HG03175 (cell line): ENCODE data around the gene DYNC1I2.
A peak's percentile ranks its signal among the peaks of the same experiment; 100 is the strongest.

ENCODE experiments used
- ATAC-seq: cut with Tn5 transposase; IDR thresholded peaks from one replicate; pipeline ENCODE4 v1.9.1; 2021; ENCODE audit warnings: mild to moderate bottlenecking, moderate library complexity; ENCODE audit not compliant: unreplicated experiment

Gene DYNC1I2

DNA sequence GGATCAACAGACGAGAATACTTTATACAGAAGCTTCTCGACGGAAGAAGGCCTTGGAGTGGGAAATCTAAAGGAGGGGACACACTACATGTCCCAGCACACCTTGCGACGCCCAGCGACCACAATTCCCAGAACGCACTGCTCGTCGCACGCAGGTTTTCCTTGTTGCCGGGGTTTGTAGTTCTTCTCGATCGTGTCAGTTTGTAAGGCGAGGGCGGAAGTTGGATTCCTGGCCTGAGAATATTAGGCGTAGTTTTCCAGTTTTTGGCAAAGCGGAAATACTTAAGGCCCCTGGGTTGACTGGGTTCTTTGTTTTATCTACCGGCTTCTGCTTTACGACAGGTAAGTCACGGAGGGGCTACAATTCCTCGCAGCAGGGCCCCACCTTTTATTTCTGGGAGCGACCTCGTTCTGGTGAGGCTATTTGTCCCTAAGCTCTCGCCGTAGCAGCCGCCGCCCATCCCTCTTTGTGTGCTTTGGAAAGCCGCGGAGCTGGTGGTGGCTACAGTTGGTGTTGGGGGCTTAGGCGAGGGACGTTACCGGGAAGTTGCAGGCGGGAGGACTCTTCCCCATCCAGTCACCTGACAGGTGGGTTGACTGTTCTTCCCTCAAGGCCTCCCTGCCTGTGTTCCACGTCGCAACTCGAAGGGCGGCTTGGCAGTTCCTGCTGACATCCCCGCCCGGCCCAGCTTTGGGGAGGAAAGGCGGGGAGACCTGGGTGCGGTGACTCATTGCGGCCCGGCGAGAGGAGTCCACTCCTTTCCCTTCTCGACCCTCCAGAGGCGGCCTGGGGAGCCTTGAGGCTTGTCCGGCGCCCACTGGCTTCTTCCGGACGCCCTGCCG lies at the start of gene DYNC1I2:
Gene DYNC1I2, plus strand, starts transcription at position 183 of the 842 bp plus-strand sequence. CDS start 2,687 bp downstream, outside the sequence.
- peak; percentile 90 for ATAC-seq

DNA sequence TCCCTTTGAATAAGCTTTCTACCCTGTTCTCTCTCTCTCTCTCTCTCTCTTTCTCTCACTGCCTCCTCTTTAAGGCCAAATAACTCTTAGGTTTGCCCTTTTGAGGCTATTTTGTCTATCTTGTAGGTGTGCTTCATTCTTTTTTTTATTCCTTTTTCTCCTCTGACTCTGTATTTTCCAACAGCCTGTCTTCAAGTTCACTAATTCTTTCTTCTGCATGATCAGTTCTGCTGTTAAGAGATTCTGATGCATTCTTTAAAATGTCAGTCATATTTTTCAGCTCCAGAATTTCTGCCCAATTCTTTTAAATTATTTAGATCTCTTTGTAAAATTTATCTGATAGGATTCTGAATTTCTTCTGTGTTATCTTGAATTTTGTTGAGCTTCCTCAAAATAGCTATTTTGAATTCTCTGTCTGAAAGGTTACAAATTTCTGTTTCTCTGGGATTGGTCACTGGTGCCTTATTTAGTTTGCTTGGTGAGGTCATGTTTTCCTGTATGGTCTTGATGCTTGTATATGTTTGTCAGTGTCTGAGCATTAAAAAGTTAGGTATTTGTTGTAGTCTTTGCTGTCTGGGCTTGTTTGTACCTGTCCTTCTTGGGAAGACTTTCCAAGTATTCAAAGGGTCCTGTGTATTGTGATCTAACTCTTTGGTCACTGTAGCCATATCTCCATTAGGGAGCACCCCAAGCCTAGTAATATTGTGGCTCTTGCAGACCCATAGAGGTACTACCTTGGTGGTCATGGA lies 35.4 kb upstream of the DYNC1I2 start:
- no peak for ATAC-seq

DNA sequence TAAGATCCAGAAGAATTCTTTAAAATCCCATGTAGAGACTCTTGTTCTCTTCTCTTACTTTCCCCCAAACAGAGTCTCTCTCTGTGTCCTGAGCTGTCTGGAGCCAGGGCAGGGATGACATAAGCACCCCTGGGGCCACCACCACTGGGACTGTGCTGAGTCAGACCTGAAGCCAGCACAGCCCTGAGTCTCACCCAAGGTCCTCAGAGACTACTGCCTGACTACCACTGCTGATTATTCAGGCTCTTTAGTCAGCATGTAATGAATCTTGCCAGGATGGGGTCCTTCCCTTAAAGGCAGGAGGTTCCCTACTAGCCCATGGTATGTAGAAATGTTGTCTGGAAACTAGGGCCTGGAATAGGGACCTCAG lies 34.9 kb upstream of the DYNC1I2 start:
- no peak for ATAC-seq

DNA sequence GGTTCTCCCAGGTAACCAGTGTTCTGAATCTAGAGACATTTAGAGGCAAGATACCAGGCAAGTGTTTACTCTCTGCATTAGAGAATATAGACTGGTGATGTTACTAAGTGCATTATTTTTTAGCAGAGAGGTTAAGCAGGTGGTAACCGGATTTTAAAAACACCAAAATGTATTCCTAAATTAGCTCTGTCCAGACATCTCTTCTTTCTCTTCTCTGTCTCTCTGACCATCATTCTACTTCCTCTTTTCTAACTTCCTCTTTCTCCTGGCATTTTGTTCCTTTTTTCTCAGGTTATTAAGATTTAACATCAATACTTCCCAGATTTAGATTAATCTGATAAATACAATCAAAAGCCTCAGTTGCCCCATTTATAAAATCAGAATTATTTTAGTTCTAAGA lies 31.7 kb upstream of the DYNC1I2 start:
- peak; percentile 79 for ATAC-seq

DNA sequence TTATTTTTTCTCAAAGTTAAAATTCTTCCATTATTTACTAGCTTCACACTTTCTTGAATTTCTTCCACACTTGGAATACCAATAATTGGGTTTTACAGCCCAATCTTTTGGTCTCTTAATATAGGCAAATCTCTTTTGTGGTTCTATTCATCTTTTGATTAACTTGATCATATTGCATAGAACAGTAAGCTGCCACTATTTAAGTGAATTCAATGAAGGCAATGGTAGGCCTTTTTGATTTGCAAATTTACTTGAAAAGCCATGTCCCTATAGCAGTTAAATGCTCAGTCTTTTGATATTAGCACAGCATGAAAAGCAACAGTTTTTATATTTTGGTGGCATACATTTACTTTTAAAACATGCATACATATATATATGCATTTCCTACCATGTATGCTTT lies 20.2 kb upstream of the DYNC1I2 start:
- ATAC-seq = no peak

DNA sequence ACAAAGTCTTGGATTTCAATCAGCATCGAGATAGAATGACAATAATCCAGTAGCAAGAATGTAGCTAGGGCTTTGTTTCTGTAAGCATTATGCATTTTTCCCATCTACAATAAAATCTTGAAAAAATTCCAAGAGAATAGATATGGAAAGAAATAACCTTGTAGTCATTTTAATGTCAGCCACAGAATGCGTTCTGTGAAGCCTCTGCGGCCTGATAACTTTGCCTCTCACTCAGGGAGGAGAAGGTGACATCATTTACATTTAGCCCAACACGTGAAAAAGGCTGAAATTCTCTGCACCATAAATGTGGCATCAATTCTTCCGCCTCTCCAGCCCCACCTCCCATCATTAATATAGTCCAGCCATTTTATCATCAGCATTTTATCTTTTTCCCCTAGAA lies 19.1 kb upstream of the DYNC1I2 start:
- ATAC-seq = no peak

DNA sequence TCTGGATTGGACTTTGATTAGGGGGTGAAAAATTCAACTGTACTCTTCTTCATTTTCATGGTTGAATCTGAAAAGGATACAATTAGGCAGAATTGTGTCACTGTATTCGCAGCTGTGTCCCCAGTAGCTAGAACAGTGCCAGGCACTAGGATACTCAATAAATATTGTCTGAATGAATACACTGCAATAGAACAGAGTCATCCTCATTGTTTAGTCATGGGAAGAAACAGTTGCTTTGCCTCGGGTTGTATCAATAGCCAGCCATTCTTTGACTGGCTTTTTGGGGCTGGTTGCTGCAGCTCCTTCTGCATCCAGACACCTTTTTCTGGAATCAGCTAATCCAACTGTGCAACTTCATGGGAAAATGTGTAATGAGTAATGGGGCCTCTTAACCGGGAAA lies 18.1 kb upstream of the DYNC1I2 start:
- no peak for ATAC-seq

DNA sequence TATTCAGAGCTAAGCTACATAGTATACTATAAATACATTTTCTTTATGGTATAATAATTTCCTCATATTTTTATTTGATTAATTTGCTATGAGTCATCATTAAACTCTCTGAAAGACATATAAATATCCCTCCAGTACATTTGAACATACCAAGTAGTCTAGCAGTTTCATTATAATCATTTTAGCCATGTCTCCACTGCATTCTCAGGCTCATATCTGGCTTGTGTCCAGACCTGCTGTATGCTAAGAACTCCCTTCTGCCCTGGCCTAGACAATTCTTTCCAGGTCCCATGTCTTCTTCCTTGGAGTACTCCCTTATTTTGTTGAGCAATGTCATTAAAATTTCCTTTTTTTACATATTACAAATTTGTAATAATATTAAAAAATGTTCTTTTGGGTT lies 16.6 kb upstream of the DYNC1I2 start:
- no peak for ATAC-seq

DNA sequence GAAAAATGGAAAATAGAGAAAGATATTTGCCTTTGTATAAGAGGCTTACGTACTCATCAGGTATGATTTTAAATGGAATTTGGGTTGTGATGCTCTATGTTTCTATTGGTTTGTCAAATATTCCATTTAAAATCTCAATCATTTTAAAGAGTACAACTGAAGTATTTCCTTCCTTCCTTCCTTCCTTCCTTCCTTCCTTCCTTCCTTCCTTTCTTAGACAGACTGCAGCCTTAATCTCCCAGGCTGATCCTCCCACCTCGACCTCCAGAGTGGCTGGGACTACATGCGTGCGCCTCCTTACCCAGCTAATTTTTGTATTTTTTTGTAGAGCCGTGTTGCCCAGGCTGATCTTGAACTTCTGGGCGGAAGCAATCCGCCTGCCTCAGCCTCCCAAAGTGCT lies 15.4 kb upstream of the DYNC1I2 start:
- no peak for ATAC-seq

DNA sequence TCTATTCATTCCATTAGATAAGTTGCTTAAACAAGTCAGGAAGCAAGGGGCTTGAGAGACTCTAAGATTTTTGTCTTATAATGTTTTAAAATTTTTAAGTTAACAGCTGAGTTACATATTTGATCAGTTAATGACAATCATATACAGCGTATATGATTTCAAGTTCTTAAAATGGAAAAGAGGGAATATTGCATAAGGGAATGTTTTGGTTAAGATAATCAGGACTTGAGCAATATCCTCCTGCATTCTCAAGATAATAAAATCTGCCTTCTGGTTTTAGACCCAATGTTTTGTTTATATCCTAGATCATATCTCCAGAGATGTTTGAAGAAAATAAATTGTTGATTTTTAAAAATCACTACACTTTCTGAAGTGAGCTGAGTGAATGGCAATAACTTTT lies 13.4 kb upstream of the DYNC1I2 start:
- ATAC-seq = no peak

DNA sequence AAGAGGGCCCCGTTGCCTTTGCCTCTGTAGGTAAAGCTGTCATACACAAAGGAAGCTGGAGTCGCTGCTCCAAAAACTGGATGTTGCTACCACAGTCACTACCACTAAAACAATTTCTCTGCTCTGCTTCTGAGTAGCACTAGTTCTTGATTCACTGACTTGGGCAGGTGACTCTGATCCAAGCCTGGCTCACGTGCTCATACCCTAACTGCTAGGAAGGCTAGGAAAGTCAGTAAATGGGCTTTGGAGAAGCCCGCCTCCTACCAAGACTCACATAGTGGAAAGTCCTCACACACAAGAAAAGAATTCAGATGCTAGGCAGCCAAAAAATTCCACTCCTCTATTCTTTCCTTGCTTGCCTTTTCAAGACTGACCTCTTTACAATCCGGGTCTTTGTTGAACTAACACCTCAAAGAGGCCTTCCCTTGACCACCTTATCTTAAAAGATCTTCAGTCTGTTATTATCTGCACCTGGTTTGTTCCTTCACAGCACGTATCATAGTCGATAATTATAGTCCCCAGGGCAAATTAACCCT lies 11.4 kb upstream of the DYNC1I2 start:
- ATAC-seq = no peak

DNA sequence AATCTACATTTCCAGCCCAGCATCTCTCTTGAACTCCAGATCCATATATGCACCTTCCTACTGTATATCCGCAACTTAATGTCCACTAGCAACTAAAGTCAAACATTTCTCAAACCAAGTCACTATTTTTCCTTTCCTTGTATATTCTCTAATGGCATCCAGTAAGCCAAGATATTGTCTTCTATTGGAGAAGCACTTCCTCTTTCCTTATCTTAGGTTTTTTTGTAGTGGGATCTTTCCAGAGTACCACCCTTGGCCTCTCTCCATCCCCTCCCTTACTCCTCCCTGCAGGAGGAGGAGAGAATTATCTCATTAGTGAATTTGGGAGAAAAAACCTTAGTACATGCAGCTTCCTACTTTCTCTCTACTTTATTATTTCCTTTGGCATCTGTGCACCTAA lies 8.7 kb upstream of the DYNC1I2 start:
- no peak for ATAC-seq

DNA sequence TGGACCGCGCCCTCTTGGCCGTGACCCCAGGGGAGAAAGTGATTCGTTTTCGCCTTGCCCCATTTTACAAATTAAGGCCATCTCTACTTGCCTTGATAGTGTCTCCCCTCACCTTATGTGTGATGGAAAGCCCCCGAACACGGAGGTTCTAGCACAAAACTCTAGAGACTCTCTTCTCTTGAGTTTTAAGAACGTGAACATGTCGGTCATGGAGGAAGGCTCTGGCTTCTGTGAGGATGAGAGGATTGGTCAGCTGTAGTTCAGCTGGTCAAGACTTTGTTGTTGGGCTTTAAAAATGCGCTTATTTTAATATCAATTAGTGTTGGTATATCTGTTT lies 828 bp downstream of the DYNC1I2 start:
- ATAC-seq = peak; percentile 2

DNA sequence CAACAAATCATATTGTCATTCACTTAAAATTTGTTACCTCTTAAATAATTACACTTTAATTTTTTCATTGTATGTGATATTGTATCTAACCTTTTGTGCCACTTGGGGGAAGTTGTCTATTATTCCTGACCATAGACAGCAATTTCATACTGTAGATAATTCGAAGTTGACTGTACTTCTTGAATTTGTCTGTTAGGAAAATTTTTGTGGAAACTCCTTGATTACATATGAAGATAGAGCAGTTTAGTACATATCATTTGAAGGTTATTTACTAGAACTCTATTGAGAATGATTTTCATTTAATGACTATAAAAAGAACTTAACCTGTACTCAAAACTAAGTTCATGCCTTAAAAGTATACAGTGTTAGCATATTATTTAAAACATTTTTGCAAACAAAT lies 5.1 kb downstream of the DYNC1I2 start:
- ATAC-seq = no peak

DNA sequence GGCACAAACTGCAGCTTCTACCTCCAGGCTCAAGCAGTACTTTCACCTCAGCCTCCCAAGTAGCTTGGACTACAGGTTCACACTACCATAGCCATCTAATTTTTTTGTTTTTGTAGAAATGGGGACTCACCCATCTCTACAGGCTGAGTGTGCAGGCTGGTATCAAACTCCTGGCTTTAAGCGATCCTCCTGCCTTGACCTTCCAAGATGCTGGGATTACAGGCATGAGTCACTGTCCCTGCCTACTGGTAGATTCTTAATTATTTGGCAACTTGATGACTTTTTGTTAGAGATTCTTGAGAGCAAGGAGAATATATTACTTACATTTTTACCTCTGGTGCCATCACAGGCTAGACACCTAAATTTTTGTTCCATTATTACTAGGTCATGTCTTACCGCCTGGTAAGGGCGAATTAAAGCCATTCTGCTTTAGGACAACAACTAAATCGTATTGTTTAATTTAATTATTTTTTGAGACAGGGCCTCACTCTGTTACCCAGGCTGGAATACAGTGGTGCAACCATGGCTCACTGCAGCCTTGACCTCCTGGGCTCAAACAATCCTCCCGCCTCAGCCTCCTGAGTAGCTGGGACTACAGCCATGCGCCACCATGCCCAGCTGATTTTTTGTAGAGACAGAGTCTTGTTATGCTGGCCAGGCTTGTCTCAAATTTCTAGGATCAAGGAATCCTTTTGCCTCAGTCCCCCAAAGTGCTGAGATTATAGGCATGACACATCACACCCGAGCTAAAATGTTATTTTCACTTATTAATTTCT lies 15.7 kb downstream of the DYNC1I2 start:
- ATAC-seq = no peak

DNA sequence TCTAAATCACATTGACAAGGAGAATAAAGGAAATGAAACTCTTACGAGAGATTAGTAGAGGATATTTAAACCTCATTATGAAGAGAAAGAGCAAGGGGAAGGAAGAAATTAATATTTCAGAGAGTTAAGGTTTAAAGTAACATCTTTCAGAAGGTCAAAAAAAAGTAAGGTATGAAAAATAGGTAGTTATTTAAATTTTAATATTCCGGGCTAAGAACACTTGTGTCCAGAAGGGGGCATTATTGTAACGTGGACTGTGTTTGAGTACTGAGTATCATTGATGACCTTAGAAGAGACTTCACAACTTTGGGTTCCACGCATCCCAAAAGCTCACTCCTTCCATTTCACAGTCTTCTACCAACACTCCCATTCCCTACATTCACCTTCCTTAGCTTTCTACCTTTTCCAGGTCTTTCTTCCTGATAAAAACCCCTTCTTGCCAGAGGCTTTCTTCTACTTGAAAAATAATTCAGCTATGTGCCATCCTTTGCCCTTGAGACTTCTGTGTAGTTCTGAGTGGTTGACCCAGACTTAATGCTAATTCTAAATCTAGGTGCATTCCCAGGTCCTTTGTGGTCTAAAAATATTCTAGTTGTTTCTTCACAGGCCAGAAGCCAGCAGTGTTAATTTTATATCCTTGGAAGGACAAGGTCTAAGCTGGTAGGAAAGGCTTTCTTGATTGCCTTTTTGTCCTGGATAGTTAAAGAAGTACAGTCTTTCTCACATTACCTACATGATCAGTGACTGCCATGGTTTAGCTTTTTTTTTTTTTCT lies 16.5 kb downstream of the DYNC1I2 start:
- ATAC-seq = no peak

DNA sequence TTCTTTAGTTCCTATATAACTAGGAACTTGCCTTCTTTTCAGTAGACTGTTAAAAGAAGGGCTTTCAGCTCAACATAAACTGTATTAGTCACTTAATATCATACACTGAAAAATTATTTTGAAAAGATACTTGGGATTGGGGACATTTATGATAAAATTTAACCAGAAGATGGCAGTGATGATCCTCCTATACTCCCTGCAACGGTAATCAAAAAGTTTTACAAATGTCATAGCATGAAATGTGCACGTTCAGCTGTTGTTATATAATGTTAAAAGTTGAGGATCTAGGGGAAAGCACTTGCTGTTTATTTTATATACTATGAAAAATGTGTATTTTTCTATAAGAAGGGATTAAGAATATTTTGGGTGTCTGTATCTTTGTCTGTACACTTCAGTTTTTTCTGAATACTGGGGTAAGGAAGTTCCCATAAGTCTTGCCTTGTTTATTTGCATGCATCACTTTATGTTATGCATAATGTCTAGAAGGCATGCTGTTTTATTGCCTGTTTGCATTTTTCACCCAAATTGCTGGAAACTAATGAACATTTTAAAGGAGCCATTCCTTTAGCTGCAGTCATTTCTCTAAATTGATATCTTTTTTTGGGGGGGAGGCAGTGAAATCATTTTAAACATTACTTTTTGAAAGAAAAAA lies 19.0 kb downstream of the DYNC1I2 start:
- no peak for ATAC-seq

DNA sequence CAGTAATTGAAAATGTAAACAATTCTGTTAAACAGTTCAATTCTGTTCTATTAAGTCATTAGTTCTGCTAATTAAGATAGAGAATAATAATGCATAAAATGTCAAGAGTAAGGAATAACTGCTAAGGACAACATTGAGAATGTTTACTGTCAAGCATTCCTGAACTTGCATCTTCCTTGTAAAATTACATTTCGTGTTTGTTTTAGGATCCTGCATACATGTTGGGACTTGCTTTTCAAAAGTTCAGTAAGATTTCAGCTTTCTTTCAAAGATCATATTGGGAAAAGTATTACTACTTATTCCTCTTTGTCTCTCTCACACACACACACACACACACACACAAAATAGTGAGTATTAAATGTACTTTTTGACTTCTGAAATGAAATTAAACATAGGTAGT lies 20.5 kb downstream of the DYNC1I2 start:
- ATAC-seq = no peak

DNA sequence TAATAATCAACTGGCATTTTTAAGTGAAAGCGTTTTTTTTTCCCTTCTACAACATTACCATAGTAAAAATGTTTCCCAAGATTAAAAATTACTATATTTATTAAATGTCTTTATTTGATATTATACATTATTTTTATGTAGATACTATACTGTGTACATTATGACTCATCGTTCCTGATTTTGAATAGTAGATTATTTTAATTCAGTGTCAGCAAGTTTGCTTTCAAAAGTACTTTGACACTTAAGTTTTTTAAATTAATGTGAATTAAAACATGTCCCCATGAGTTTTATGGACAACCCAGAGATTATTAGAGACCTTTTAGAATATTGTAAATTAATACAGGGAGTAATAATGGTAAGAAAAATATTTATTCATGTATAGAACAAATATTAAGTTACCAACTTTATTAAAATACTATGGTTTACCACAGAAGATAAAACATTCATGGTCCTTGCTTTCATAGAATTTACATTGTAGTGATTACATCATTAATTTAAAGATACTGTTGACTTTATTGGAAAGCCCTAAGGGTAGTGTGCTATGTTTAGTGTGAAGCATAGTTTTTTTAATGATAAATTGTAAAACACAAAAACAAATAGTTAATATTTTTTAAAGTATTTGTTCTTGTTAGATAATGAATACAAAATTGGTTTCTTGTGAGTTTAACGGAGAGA lies 21.9 kb downstream of the DYNC1I2 start:
- no peak for ATAC-seq

DNA sequence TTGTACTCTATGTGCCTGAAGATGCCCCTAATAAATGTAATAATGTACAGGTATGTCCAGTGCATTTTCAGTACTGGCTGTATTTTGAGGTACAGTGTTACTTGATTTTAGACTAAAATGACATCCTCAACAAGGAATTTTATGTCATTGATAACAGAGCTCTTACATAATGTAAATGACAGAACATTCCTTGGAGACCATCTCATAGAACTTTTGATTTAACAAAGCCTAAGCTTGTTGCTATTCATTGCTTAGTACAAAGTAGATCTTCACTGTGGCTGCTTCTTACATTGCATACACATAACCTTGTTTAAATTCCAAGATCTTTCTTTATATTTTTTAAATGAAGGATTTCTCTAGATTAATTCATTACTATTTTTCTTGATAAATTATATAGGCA lies 24.1 kb downstream of the DYNC1I2 start:
- no peak for ATAC-seq
